Activated CD4-positive, alpha-beta T cell treated with anti-CD3 and anti-CD28 coated beads for 36 hours (primary cell): ENCODE data around the gene SYCP2. TPM values are rescaled to one million over a fixed set of nuclear protein-coding genes. Genes with fewer than 3 reads are reported as not detected.

Experiments used
- ATAC-seq: fragments of 200-7000 bp; cut with Tn5 transposase; one replicate; pipeline ENCODE4 v1.10.0; 2021; ENCODE audit warnings: mild to moderate bottlenecking, moderate library complexity
- CTCF ChIA-PET: fragments of 350-600 bp; sonication (Branson Sonifier 250); formaldehyde crosslinking; loops from one replicate; lab custom pipeline; 2021; ENCODE audit warnings: antibody characterized with exemption; lab: Charles Lee
- POLR2A ChIA-PET: fragments of 350-600 bp; sonication (Branson Sonifier 250); formaldehyde crosslinking; loops from one replicate; lab custom pipeline; 2021; ENCODE audit warnings: antibody characterized with exemption, inconsistent platforms; lab: Charles Lee
- DNase-seq: peaks from one replicate; pipeline ENCODE4 v3.0.0-alpha.2; 2020
- H3K27ac Mint-ChIP-seq: one replicate; pipeline ENCODE4 v1.8.0; 2021; ENCODE audit warnings: mixed read lengths
- H3K27me3 Mint-ChIP-seq: one replicate; pipeline ENCODE4 v1.8.0; 2021; ENCODE audit warnings: mixed read lengths
- H3K36me3 Mint-ChIP-seq: one replicate; pipeline ENCODE4 v1.8.0; 2021; ENCODE audit warnings: low read depth, mixed read lengths
- H3K4me1 Mint-ChIP-seq: one replicate; pipeline ENCODE4 v1.8.0; 2021; ENCODE audit warnings: mixed read lengths
- H3K4me3 Mint-ChIP-seq: one replicate; pipeline ENCODE4 v1.8.0; 2021; ENCODE audit warnings: mild to moderate bottlenecking, moderate library complexity, mixed read lengths
- H3K9me3 Mint-ChIP-seq: one replicate; pipeline ENCODE4 v1.8.0; 2021; ENCODE audit warnings: low read depth, mixed read lengths
- intact Hi-C, 2 experiments: fragments of 100-400 bp; cut with DNase I in 1 of 2; cut with micrococcal nuclease in 1 of 2; formaldehyde crosslinking; loops; one replicate each; pipeline versions ENCODE4 v1.14.2 to v1.15.1; 2022 to 2024; cut with DNase I, micrococcal nuclease
- total RNA-seq, 2 experiments: library from RNA; stranded (reverse); gene quantifications; one replicate each; pipeline ENCODE4 v1.2.3, GENCODE V29; 2021

SYCP2 gene
- total RNA-seq, 2 experiments from 2014 or later = 1.5 to 2.1 TPM

GRCh38 chr20:59935457-59936185 lies 2.2 kb upstream of the SYCP2 start:
- POLR2A ChIA-PET = interaction anchor here (0.7 kb wide), 1 partner anchor 13 kb away, joined by 4 read pairs; no protein-coding TSS in a partner anchor
- no peak for ATAC-seq

GRCh38 chr20:59933849-59934585 lies 580 bp upstream of the SYCP2 start:
- peaks cover 1% of the 10 kb centered on the region for H3K27me3 Mint-ChIP-seq
- CTCF ChIA-PET = interaction anchor here (0.6 to 4.4 kb wide), 9 partner anchors 12 to 1275 kb away, joined by 3 to 48 read pairs (median 3); no protein-coding TSS in a partner anchor
- H3K9me3 Mint-ChIP-seq = no peaks in the 10 kb centered on the region
- POLR2A ChIA-PET = no interaction called here
- DNase-seq (peak; percentile 88), ATAC-seq (peak; percentile 83)
- no peak overlapping the region for H3K27ac Mint-ChIP-seq
- H3K4me1 Mint-ChIP-seq = peaks cover 36% of the 10 kb centered on the region
- intact Hi-C loops = no loop called here
- peaks cover 7% of the 10 kb centered on the region for H3K36me3 Mint-ChIP-seq
- peak overlapping the region; percentile 63 for H3K4me3 Mint-ChIP-seq

More at GRCh38 chr20:59935457-59936185, 2.2 kb upstream of the SYCP2 start:
- intact Hi-C loops = no loop called here
- Mint-ChIP-seq H3K27me3 (peaks cover 1% of the 10 kb centered on the region), H3K4me3 (no peak overlapping the region), H3K36me3 (peaks cover 7% of the 10 kb centered on the region), H3K4me1 (peaks cover 36% of the 10 kb centered on the region), H3K9me3 (no peaks in the 10 kb centered on the region), H3K27ac (no peak overlapping the region)
- CTCF ChIA-PET = interaction anchor here (1.4 to 4.4 kb wide), 2 partner anchors 10 to 15 kb away, joined by 4 to 48 read pairs; no protein-coding TSS in a partner anchor
- DNase-seq = no peak

- intact Hi-C loops = no loop called here
- Mint-ChIP-seq H3K27ac (peak overlapping the region; percentile 60), H3K4me3 (peak overlapping the region; percentile 63), H3K4me1 (peaks cover 24% of the 10 kb centered on the region), H3K27me3 (peaks cover 1% of the 10 kb centered on the region), H3K9me3 (no peaks in the 10 kb centered on the region), H3K36me3 (no peaks in the 10 kb centered on the region)
- CTCF ChIA-PET = no interaction called here
- POLR2A ChIA-PET = interaction anchor here (0.7 kb wide), 1 partner anchor 1280 kb away, joined by 5 read pairs; no protein-coding TSS in a partner anchor
- DNase-seq (no peak), ATAC-seq (no peak)
Observed at GRCh38 chr20:59932616-59933295, 681 bp downstream of the SYCP2 start.

- ChIA-PET POLR2A (no interaction called here), CTCF (interaction anchor here (0.9 kb wide), 1 partner anchor 8 kb away, joined by 4 read pairs; the partner anchor contains the start of genes FAM217B and PPP1R3D)
- no peaks in the 10 kb centered on the region for H3K9me3 Mint-ChIP-seq
- no peaks in the 10 kb centered on the region for H3K36me3 Mint-ChIP-seq
- peak overlapping the region; percentile 35 for H3K4me3 Mint-ChIP-seq
- H3K4me1 Mint-ChIP-seq = peaks cover 18% of the 10 kb centered on the region
- peaks cover 1% of the 10 kb centered on the region for H3K27me3 Mint-ChIP-seq
- ATAC-seq (peak; percentile 39), DNase-seq (no peak)
- H3K27ac Mint-ChIP-seq = peak overlapping the region; percentile 80
- intact Hi-C loops = no loop called here
Observed at GRCh38 chr20:59931511-59932312, 1.7 kb downstream of the SYCP2 start.

GRCh38 chr20:59925899-59926298 lies 7.5 kb downstream of the SYCP2 start:
- H3K36me3 Mint-ChIP-seq = no peaks in the 10 kb centered on the region
- ChIA-PET POLR2A (no interaction called here), CTCF (interaction anchor here (1.1 kb wide), 1 partner anchor 11 kb away, joined by 3 read pairs; no protein-coding TSS in a partner anchor)
- H3K4me3 Mint-ChIP-seq = no peak overlapping the region
- no peaks in the 10 kb centered on the region for H3K9me3 Mint-ChIP-seq
- ATAC-seq = no peak
- H3K4me1 Mint-ChIP-seq = no peaks in the 10 kb centered on the region
- H3K27me3 Mint-ChIP-seq = peaks cover 2% of the 10 kb centered on the region
- DNase-seq = no peak
- intact Hi-C loops = no loop called here
- no peak overlapping the region for H3K27ac Mint-ChIP-seq

- no peak for ATAC-seq
- Mint-ChIP-seq H3K27me3 (peaks cover 2% of the 10 kb centered on the region), H3K4me1 (no peaks in the 10 kb centered on the region), H3K36me3 (no peaks in the 10 kb centered on the region), H3K9me3 (no peaks in the 10 kb centered on the region), H3K27ac (no peak overlapping the region), H3K4me3 (no peak overlapping the region)
- CTCF ChIA-PET = interaction anchor here (1.1 kb wide), 1 partner anchor 11 kb away, joined by 3 read pairs; no protein-coding TSS in a partner anchor
- DNase-seq = no peak
- POLR2A ChIA-PET = no interaction called here
- intact Hi-C loops = no loop called here
Observed at GRCh38 chr20:59925359-59925758, 8.1 kb downstream of the SYCP2 start.

GRCh38 chr20:59923514-59923913 lies 9.9 kb downstream of the SYCP2 start:
- Mint-ChIP-seq H3K4me1 (no peaks in the 10 kb centered on the region), H3K36me3 (no peaks in the 10 kb centered on the region), H3K27ac (no peak overlapping the region), H3K9me3 (no peaks in the 10 kb centered on the region), H3K4me3 (no peak overlapping the region), H3K27me3 (peaks cover 2% of the 10 kb centered on the region)
- ATAC-seq = no peak
- no peak for DNase-seq
- CTCF ChIA-PET = no interaction called here
- POLR2A ChIA-PET = no interaction called here
- intact Hi-C loops = no loop called here

GRCh38 chr20:59920944-59921343 lies 12.5 kb downstream of the SYCP2 start:
- H3K4me1 Mint-ChIP-seq = no peaks in the 10 kb centered on the region
- no peaks in the 10 kb centered on the region for H3K9me3 Mint-ChIP-seq
- no peak overlapping the region for H3K4me3 Mint-ChIP-seq
- intact Hi-C loops = no loop called here
- H3K27ac Mint-ChIP-seq = no peak overlapping the region
- peaks cover 2% of the 10 kb centered on the region for H3K27me3 Mint-ChIP-seq
- ChIA-PET CTCF (no interaction called here), POLR2A (no interaction called here)
- no peak for DNase-seq
- ATAC-seq = no peak
- H3K36me3 Mint-ChIP-seq = no peaks in the 10 kb centered on the region

GRCh38 chr20:59912609-59913008 lies 20.8 kb downstream of the SYCP2 start:
- POLR2A ChIA-PET = no interaction called here
- Mint-ChIP-seq H3K4me3 (no peak overlapping the region), H3K4me1 (peaks cover 1% of the 10 kb centered on the region), H3K27me3 (no peaks in the 10 kb centered on the region), H3K9me3 (no peaks in the 10 kb centered on the region), H3K36me3 (no peaks in the 10 kb centered on the region), H3K27ac (no peak overlapping the region)
- no peak for DNase-seq
- CTCF ChIA-PET = no interaction called here
- ATAC-seq = no peak
- intact Hi-C loops = no loop called here

GRCh38 chr20:59911041-59911440 lies 22.4 kb downstream of the SYCP2 start:
- Mint-ChIP-seq H3K36me3 (no peaks in the 10 kb centered on the region), H3K4me3 (no peak overlapping the region), H3K4me1 (peaks cover 1% of the 10 kb centered on the region), H3K27me3 (peaks cover 3% of the 10 kb centered on the region), H3K9me3 (no peaks in the 10 kb centered on the region), H3K27ac (no peak overlapping the region)
- POLR2A ChIA-PET = no interaction called here
- CTCF ChIA-PET = interaction anchor here (0.7 to 1.7 kb wide), 8 partner anchors 9 to 354 kb away, joined by 3 to 5 read pairs (median 3); partner anchors contain the start of genes FAM217B, PPP1R3D and SYCP2
- ATAC-seq = no peak
- intact Hi-C loops = no loop called here
- DNase-seq = no peak
